KMS-11 (cell line): ENCODE results near the gene KIF1A.

Experiments
- H2AFZ ChIP-seq: fragments of 200-600 bp; sonication (generic); 2 replicates; pipeline ENCODE4 v1.6.1; 2016; ENCODE audit warnings: antibody characterized with exemption, mixed run types, low read depth
- H3K27ac ChIP-seq: fragments of 200-600 bp; sonication (generic); 2 replicates; pipeline ENCODE4 v1.6.1; 2016; ENCODE audit warnings: mild to moderate bottlenecking, mixed run types
- H3K27me3 ChIP-seq: fragments of 200-600 bp; sonication (generic); 2 replicates; pipeline ENCODE4 v1.6.1; 2017; ENCODE audit warnings: mild to moderate bottlenecking, low read depth, mixed run types, moderate library complexity; ENCODE audit not compliant: insufficient read depth
- H3K36me3 ChIP-seq: fragments of 200-600 bp; sonication (generic); 2 replicates; pipeline ENCODE4 v1.6.1; 2017; ENCODE audit warnings: mild to moderate bottlenecking, mixed run types; ENCODE audit not compliant: insufficient read depth
- H3K4me1 ChIP-seq: fragments of 200-600 bp; sonication (generic); 2 replicates; pipeline ENCODE4 v1.6.1; 2016; ENCODE audit warnings: mild to moderate bottlenecking, low read depth, mixed run types; ENCODE audit not compliant: poor library complexity, severe bottlenecking
- H3K4me2 ChIP-seq: fragments of 200-600 bp; sonication (generic); 2 replicates; pipeline ENCODE4 v1.7.0; 2016; ENCODE audit warnings: mild to moderate bottlenecking, mixed run types
- H3K4me3 ChIP-seq: fragments of 200-600 bp; sonication (generic); IDR thresholded peaks from 2 replicates; pipeline ENCODE4 v1.6.1; 2017; ENCODE audit warnings: low read depth, low read length, mixed read lengths; ENCODE audit not compliant: insufficient read depth
- H3K79me2 ChIP-seq: fragments of 200-600 bp; sonication (generic); 2 replicates; pipeline ENCODE4 v1.6.1; 2016; ENCODE audit warnings: low read depth, mixed run types; ENCODE audit not compliant: insufficient read depth
- H3K9ac ChIP-seq: fragments of 200-600 bp; sonication (generic); 2 replicates; pipeline ENCODE4 v1.6.1; 2016; ENCODE audit warnings: mild to moderate bottlenecking, mixed run types
- H4K20me1 ChIP-seq: fragments of 200-600 bp; sonication (generic); 2 replicates; pipeline ENCODE4 v1.6.1; 2016; ENCODE audit warnings: mild to moderate bottlenecking, mixed run types; ENCODE audit not compliant: insufficient read depth
- CTCF ChIP-seq: fragments of 200-600 bp; sonication (generic); conservative IDR thresholded peaks from 2 replicates; pipeline ENCODE4 v1.6.1; 2017; ENCODE audit warnings: low read depth, mild to moderate bottlenecking, antibody characterized with exemption, low read length, moderate library complexity, mixed read lengths

Gene KIF1A

GRCh38 chr2:240764605-240765004 is 55.4 kb downstream of the KIF1A start:
- H3K36me3 ChIP-seq, result no peaks in the 10 kb centered on the region
- H4K20me1 ChIP-seq, result no peaks in the 10 kb centered on the region
- no peak overlapping the region for H3K27ac ChIP-seq
- no peak overlapping the region for H3K4me3 ChIP-seq
- H3K4me1 ChIP-seq, result no peaks in the 10 kb centered on the region
- peaks cover 6% of the 10 kb centered on the region; the same call in 1 of the 2 replicates for H3K27me3 ChIP-seq
- H3K9ac ChIP-seq, result no peak overlapping the region
- no peak overlapping the region for H2AFZ ChIP-seq
- H3K79me2 ChIP-seq, result no peaks in the 10 kb centered on the region
- TF ChIP-seq CTCF, result no peak
- H3K4me2 ChIP-seq, result no peak overlapping the region

GRCh38 chr2:240762971-240763370 is 57.0 kb downstream of the KIF1A start:
- H3K4me1 ChIP-seq, result no peaks in the 10 kb centered on the region
- H3K79me2 ChIP-seq, result no peaks in the 10 kb centered on the region
- TF ChIP-seq CTCF, result no peak
- H3K9ac ChIP-seq, result no peak overlapping the region
- no peak overlapping the region for H2AFZ ChIP-seq
- H3K27ac ChIP-seq, result no peak overlapping the region
- no peaks in the 10 kb centered on the region for H4K20me1 ChIP-seq
- H3K27me3 ChIP-seq, result peaks cover 6% of the 10 kb centered on the region; the same call in 1 of the 2 replicates
- no peaks in the 10 kb centered on the region for H3K36me3 ChIP-seq
- H3K4me2 ChIP-seq, result no peak overlapping the region
- no peak overlapping the region for H3K4me3 ChIP-seq

- Histone ChIP-seq H3K4me1 (no peaks in the 10 kb centered on the region), H3K27me3 (peaks cover 6% of the 10 kb centered on the region; the same call in 1 of the 2 replicates), H3K4me3 (no peak overlapping the region), H3K27ac (no peak overlapping the region), H4K20me1 (no peaks in the 10 kb centered on the region), H3K9ac (no peak overlapping the region), H3K36me3 (no peaks in the 10 kb centered on the region), H3K79me2 (no peaks in the 10 kb centered on the region), H3K4me2 (no peak overlapping the region), H2AFZ (no peak overlapping the region)
- TF ChIP-seq CTCF, result no peak
Measured at GRCh38 chr2:240762249-240762648, 57.8 kb downstream of the KIF1A start.

- H3K4me3 ChIP-seq, result no peak overlapping the region
- H3K4me2 ChIP-seq, result no peak overlapping the region
- H3K27ac ChIP-seq, result no peak overlapping the region
- TF ChIP-seq CTCF, result no peak
- peaks cover 6% of the 10 kb centered on the region; the same call in 1 of the 2 replicates for H3K27me3 ChIP-seq
- H3K4me1 ChIP-seq, result no peaks in the 10 kb centered on the region
- no peaks in the 10 kb centered on the region for H3K79me2 ChIP-seq
- no peak overlapping the region for H2AFZ ChIP-seq
- H3K9ac ChIP-seq, result no peak overlapping the region
- H4K20me1 ChIP-seq, result no peaks in the 10 kb centered on the region
- no peaks in the 10 kb centered on the region for H3K36me3 ChIP-seq
Measured at GRCh38 chr2:240760576-240761246, 59.3 kb downstream of the KIF1A start.
